ENCODE results near the gene SNX10.

DNA sequence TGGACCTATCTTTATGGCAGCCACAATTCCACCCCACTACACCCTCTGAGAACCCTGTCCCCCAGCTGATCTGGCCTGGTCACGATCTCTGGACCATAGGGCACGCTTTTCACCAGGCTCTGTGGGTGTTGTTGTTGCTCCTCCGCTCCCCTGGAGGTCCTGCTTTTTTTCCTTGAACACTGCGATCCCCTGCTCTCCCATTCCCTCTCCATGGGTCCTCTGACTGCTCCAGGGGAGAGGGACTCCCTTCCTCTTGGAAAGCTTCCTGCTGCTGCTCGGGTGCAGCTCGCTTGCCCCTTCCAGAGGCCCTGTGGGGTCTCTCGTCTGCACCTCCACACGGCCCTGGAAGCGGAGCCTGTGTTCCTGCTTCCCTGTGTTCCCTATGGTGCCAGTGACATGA is 53.5 kb downstream of the SNX10 start:
- TF ChIP-seq EZH2 (IDR thresholded peaks at IDR 0.05; ENCODE audit: insufficient read depth, poor library complexity, severe bottlenecking): no peak
- no peak for TF ChIP-seq EZH2phosphoT487 (IDR thresholded peaks at IDR 0.05; ENCODE audit: insufficient read depth, low read depth)

Data from GM23248 (cell line).